Dendritic cell treated with granulocyte-macrophage colony-stimulating factor and Interleukin-4, amounts not matched to agents 40 ng/mL and 50 ng/mL, for 4 days (primary cell): Measurements from ENCODE around the gene DMD.

Experiments used
- H3K27ac Mint-ChIP-seq: one replicate; pipeline ENCODE4 v1.8.0; 2022; ENCODE audit warnings: mild to moderate bottlenecking, mixed read lengths
- H3K27me3 Mint-ChIP-seq: one replicate; pipeline ENCODE4 v1.8.0; 2022; ENCODE audit warnings: mild to moderate bottlenecking, mixed read lengths
- H3K36me3 Mint-ChIP-seq: one replicate; pipeline ENCODE4 v1.8.0; 2022; ENCODE audit warnings: low read depth, mixed read lengths
- H3K4me1 Mint-ChIP-seq: one replicate; pipeline ENCODE4 v1.8.0; 2022; ENCODE audit warnings: low read depth, mixed read lengths
- H3K4me3 Mint-ChIP-seq: one replicate; pipeline ENCODE4 v1.8.0; 2022; ENCODE audit warnings: mild to moderate bottlenecking, moderate library complexity, mixed read lengths
- H3K9me3 Mint-ChIP-seq: one replicate; pipeline ENCODE4 v1.8.0; 2022; ENCODE audit warnings: mixed read lengths
- intact Hi-C: fragments of 100-400 bp; cut with micrococcal nuclease; formaldehyde crosslinking; loops from one replicate; pipeline ENCODE4 v1.15.0; 2022

DMD gene

DNA sequence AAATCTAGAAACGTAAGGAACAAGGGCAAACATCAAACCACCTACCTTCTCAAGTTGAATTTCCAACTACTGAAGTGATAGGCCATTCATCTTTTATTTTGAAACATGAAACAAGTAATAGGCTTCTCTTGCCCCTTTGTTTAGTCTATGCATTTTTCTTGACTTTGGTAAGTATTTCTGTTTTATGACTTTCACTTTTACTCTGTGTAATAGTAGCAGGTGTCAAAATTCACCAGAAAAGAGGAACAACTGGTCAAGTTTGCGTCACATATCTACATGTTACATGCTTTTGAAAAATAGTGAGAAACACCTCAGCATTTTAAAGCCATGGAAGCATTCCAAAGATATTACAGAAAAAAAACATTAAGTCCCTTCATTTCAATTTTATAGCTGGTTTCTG lies 1982.4 kb downstream of the DMD start:
- Mint-ChIP-seq H3K4me3 (no peak overlapping the region), H3K4me1 (no peaks in the 10 kb centered on the region), H3K27me3 (no peaks in the 10 kb centered on the region), H3K36me3 (no peaks in the 10 kb centered on the region), H3K27ac (no peak overlapping the region), H3K9me3 (no peaks in the 10 kb centered on the region)
- intact Hi-C loops = no loop called here

- no peaks in the 10 kb centered on the region for H3K36me3 Mint-ChIP-seq
- no peaks in the 10 kb centered on the region for H3K27me3 Mint-ChIP-seq
- H3K4me3 Mint-ChIP-seq = no peak overlapping the region
- intact Hi-C loops = no loop called here
- no peak overlapping the region for H3K27ac Mint-ChIP-seq
- H3K4me1 Mint-ChIP-seq = no peaks in the 10 kb centered on the region
- no peaks in the 10 kb centered on the region for H3K9me3 Mint-ChIP-seq
Observed at GRCh38 chrX:31228415-31228832, 1982.9 kb downstream of the DMD start.

DNA sequence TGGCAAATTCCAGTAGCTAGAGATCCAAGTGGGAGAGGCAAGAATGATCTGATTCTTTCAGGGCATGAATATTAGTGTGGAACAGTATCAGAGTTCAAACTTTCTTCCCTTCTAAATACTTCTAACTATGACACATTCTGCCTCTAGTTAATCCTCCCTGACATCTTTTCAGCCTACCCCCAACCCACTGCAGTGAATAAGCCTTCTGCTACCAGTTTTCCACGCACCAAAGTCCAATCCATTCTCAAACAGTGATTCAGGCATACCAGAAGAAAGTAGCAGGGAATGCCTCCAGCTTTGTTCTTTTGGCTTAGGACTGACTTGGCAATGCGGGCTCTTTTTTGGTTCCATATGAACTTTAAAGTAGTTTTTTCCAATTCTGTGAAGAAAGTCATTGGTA lies 1984.1 kb downstream of the DMD start:
- Mint-ChIP-seq H3K36me3 (no peaks in the 10 kb centered on the region), H3K9me3 (no peaks in the 10 kb centered on the region), H3K27ac (no peak overlapping the region), H3K4me3 (no peak overlapping the region), H3K27me3 (no peaks in the 10 kb centered on the region), H3K4me1 (no peaks in the 10 kb centered on the region)
- intact Hi-C loops = no loop called here

GRCh38 chrX:31225819-31226218 lies 1985.5 kb downstream of the DMD start:
- intact Hi-C loops = no loop called here
- Mint-ChIP-seq H3K27ac (no peak overlapping the region), H3K4me1 (no peaks in the 10 kb centered on the region), H3K27me3 (no peaks in the 10 kb centered on the region), H3K36me3 (no peaks in the 10 kb centered on the region), H3K4me3 (no peak overlapping the region), H3K9me3 (no peaks in the 10 kb centered on the region)

DNA sequence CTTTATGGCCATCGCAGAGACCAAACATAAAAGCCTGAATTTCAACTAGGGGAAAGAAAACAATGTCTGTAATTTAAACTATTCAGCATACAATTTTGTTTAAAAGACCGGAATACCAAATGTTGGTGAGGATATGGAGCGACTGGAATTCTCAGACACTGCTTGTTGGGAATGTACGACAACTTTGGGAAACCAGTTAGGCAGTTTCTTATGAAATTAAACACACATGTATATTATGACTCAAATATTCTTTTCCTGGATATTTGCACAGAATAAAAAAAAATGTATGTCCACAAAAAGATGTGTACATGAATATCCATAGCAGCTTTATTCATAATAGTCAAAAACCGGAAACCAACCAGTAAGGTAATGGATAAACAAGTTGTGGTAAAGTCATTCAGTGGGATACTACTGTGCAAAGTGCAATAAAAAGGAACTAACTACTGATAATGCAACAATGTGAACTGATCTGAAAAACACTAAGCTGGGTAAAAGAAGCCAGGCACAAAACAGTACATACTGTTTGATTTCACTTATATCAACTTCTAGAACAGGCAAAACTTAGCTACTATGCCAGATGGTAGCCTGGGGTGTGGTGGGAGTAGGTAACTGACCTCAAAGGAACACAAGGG lies 1986.9 kb downstream of the DMD start:
- Mint-ChIP-seq H3K36me3 (no peaks in the 10 kb centered on the region), H3K27me3 (no peaks in the 10 kb centered on the region)

DNA sequence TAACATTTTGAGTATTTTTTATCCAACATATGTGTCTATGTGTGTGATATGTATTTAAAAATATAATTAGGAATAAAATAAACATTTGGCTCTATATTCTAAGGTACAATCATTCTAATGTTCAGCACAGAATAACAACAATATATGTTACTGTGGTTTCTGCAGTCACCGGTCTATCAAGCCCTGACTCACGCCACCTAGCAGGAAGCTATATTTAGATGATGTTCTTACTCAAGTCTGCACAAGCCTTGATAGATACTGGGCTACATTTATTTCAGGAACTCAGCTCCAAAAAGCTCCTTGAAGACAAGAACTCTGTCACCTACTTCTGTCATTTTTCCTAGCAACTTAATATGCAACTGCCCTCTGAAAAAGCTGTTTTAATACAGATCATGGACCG lies 1987.5 kb downstream of the DMD start:
- H3K4me1 Mint-ChIP-seq = no peaks in the 10 kb centered on the region
- H3K9me3 Mint-ChIP-seq = no peaks in the 10 kb centered on the region
- H3K36me3 Mint-ChIP-seq = no peaks in the 10 kb centered on the region
- no peaks in the 10 kb centered on the region for H3K27me3 Mint-ChIP-seq
- intact Hi-C loops = no loop called here
- no peak overlapping the region for H3K4me3 Mint-ChIP-seq
- H3K27ac Mint-ChIP-seq = no peak overlapping the region

More for the DNA sequence above, 1986.9 kb downstream of the DMD start:
- intact Hi-C loops = no loop called here
- H3K9me3 Mint-ChIP-seq = no peaks in the 10 kb centered on the region
- no peak overlapping the region for H3K4me3 Mint-ChIP-seq
- H3K27ac Mint-ChIP-seq = no peak overlapping the region
- no peaks in the 10 kb centered on the region for H3K4me1 Mint-ChIP-seq

- intact Hi-C loops = no loop called here
- no peaks in the 10 kb centered on the region for H3K9me3 Mint-ChIP-seq
- H3K27ac Mint-ChIP-seq = no peak overlapping the region
- H3K36me3 Mint-ChIP-seq = no peaks in the 10 kb centered on the region
- no peaks in the 10 kb centered on the region for H3K27me3 Mint-ChIP-seq
- H3K4me1 Mint-ChIP-seq = no peaks in the 10 kb centered on the region
- H3K4me3 Mint-ChIP-seq = no peak overlapping the region
Observed at GRCh38 chrX:31222946-31223345, 1988.4 kb downstream of the DMD start.

GRCh38 chrX:31219174-31219573 lies 1992.2 kb downstream of the DMD start:
- no peaks in the 10 kb centered on the region for H3K4me1 Mint-ChIP-seq
- no peaks in the 10 kb centered on the region for H3K9me3 Mint-ChIP-seq
- no peak overlapping the region for H3K4me3 Mint-ChIP-seq
- no peaks in the 10 kb centered on the region for H3K27me3 Mint-ChIP-seq
- no peak overlapping the region for H3K27ac Mint-ChIP-seq
- no peaks in the 10 kb centered on the region for H3K36me3 Mint-ChIP-seq
- intact Hi-C loops = loop anchor here (5.0 kb wide), 1 partner anchor 182 kb away; no protein-coding TSS in a partner anchor

DNA sequence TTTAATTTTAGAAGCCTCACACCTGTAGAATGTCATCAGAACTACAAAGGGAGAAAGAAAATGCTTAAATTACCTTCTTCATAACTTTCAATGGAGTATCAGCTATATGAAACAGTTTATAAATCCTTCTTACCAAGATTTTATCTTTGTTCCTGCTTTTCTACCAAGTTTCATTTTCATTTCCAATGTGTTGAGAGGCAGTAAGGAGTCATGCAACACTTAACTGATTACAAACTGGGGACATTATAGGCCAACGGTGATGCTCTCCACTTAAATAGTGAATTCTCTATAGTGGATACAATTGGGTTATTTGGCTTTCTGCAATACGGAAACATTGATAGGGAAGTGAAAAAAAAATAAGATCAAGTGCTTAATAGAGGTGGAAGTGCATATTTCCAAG lies 1994.3 kb downstream of the DMD start:
- Mint-ChIP-seq H3K27me3 (no peaks in the 10 kb centered on the region), H3K36me3 (no peaks in the 10 kb centered on the region), H3K9me3 (no peaks in the 10 kb centered on the region), H3K4me1 (no peaks in the 10 kb centered on the region), H3K4me3 (no peak overlapping the region), H3K27ac (no peak overlapping the region)
- intact Hi-C loops = loop anchor here (5.0 kb wide), 1 partner anchor 180 kb away; no protein-coding TSS in a partner anchor

DNA sequence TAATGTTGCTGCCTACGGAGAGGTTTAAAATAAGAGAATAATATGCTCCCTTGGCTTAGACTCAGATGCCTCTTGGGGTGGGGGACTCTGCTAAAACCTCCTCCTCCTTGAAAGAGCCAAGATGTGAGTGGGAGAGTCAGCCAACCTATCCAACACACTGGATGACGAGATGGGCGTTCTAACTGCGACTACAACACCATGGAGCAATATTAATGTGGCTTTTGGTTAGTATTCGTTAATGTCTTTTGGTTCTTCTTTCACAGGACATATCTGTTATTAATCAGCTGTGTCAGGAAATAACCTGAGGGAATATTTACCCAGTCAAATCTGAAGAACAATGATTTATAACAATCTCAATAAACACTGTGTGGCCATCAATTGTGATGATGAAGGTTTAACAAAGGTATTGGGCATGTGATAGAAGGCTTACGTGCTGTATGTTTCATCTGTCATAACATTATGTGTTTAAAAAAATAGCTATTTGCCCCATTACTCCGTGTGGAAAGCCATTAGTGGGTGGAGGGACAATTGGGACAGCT lies 1996.0 kb downstream of the DMD start:
- H3K4me3 Mint-ChIP-seq = no peak overlapping the region
- H3K9me3 Mint-ChIP-seq = no peaks in the 10 kb centered on the region
- no peaks in the 10 kb centered on the region for H3K36me3 Mint-ChIP-seq
- no peaks in the 10 kb centered on the region for H3K27me3 Mint-ChIP-seq
- intact Hi-C loops = loop anchor here (5.0 kb wide), 1 partner anchor 178 kb away; no protein-coding TSS in a partner anchor
- H3K4me1 Mint-ChIP-seq = no peaks in the 10 kb centered on the region
- no peak overlapping the region for H3K27ac Mint-ChIP-seq

DNA sequence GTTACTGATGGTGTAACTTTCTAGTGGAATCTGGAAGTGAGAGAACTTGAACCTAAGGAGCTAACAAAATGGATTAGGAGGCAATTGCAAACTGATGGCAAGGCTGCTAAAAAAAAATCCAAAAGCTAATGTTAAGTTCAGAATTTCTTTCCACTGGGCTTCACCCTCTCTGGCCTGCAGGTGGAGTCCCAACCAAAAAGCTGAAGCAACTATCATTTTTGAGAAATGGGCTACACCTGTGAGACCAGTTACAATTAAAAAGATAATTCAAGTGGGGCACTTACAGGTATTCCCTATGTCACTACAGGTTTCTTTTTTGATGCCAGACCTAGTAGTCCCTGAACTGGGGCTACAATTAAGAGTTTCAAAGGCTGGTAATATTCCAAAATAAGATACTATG lies 1997.4 kb downstream of the DMD start:
- Mint-ChIP-seq H3K4me3 (no peak overlapping the region), H3K36me3 (no peaks in the 10 kb centered on the region), H3K4me1 (no peaks in the 10 kb centered on the region), H3K27ac (no peak overlapping the region), H3K9me3 (no peaks in the 10 kb centered on the region), H3K27me3 (no peaks in the 10 kb centered on the region)
- intact Hi-C loops = loop anchor here (5.0 kb wide), 1 partner anchor 443 kb away; no protein-coding TSS in a partner anchor

- no peaks in the 10 kb centered on the region for H3K27me3 Mint-ChIP-seq
- H3K4me3 Mint-ChIP-seq = no peak overlapping the region
- no peaks in the 10 kb centered on the region for H3K4me1 Mint-ChIP-seq
- intact Hi-C loops = loop anchor here (5.0 kb wide), 1 partner anchor 444 kb away; no protein-coding TSS in a partner anchor
- H3K36me3 Mint-ChIP-seq = no peaks in the 10 kb centered on the region
- no peak overlapping the region for H3K27ac Mint-ChIP-seq
- H3K9me3 Mint-ChIP-seq = no peaks in the 10 kb centered on the region
Observed at GRCh38 chrX:31212856-31213748, 1998.2 kb downstream of the DMD start.

- Mint-ChIP-seq H3K27ac (no peak overlapping the region), H3K4me1 (no peaks in the 10 kb centered on the region), H3K9me3 (no peaks in the 10 kb centered on the region), H3K36me3 (no peaks in the 10 kb centered on the region), H3K27me3 (no peaks in the 10 kb centered on the region), H3K4me3 (no peak overlapping the region)
- intact Hi-C loops = no loop called here
Observed at GRCh38 chrX:31209005-31209628, 2002.2 kb downstream of the DMD start.

GRCh38 chrX:31201503-31201902 lies 2009.8 kb downstream of the DMD start:
- no peaks in the 10 kb centered on the region for H3K36me3 Mint-ChIP-seq
- H3K27me3 Mint-ChIP-seq = no peaks in the 10 kb centered on the region
- no peak overlapping the region for H3K27ac Mint-ChIP-seq
- H3K4me3 Mint-ChIP-seq = no peak overlapping the region
- no peaks in the 10 kb centered on the region for H3K4me1 Mint-ChIP-seq
- intact Hi-C loops = no loop called here
- no peaks in the 10 kb centered on the region for H3K9me3 Mint-ChIP-seq
